ENCODE data around the gene KLF16. TPM values are rescaled to one million over a fixed set of nuclear protein-coding genes. Genes with fewer than 3 reads are reported as not detected.
A peak's percentile ranks its signal among the peaks of the same experiment; 100 is the strongest.

The KLF16 gene
- total RNA-seq, 4 donors from 2014 or later: 1.8 to 6.4 (median 3.4) TPM

- H3K4me3 ChIP-seq (replicated peaks in 1 of 3): peak overlapping the region in 2 of 3 donors; percentile 33 to 39
- TF ChIP-seq CTCF (IDR thresholded peaks at IDR 0.05) (peak in 4 of 6 experiments; percentile 42 to 55 (median 48)), POLR2A (IDR thresholded peaks at IDR 0.05) (peak in 1 of 2 donors; percentile 35)
- no peaks in the 10 kb centered on the region for H3K27me3 ChIP-seq
- H3K4me1 ChIP-seq: peaks cover 14 to 19% of the 10 kb centered on the region in 2 donors
- no peaks in the 10 kb centered on the region for H3K9me3 ChIP-seq
- H3K36me3 ChIP-seq: peaks cover 24 to 29% of the 10 kb centered on the region in 2 donors
- DNase-seq: peak; percentile 93 to 96
- 1% methylated on average over 44 to 46 of the region's 47 CpGs for WGBS, 2 donors
- intact Hi-C loops (cut with DNase I): loop anchor here (10.0 kb wide), 1 partner anchor 258 kb away; no protein-coding TSS in a partner anchor
- peak overlapping the region in 2 of 3 donors; percentile 51 to 52 for H3K27ac ChIP-seq
Observed at GRCh38 chr19:1812426-1813191, 50.8 kb downstream of the KLF16 start.

GRCh38 chr19:1811942-1812425 is 51.4 kb downstream of the KLF16 start, which contains the start of gene ATP8B3:
Gene ATP8B3 (minus strand): TSS chr19:1812276. CDS start chr19:1811736, 540 bp downstream.
- no peaks in the 10 kb centered on the region for H3K27me3 ChIP-seq
- 5% methylated on average over 4 of the region's 48 CpGs; no CpG with 5 or more reads in 1 of the 2 donors for WGBS, 2 donors
- TF ChIP-seq CTCF (IDR thresholded peaks at IDR 0.05): no peak
- TF ChIP-seq POLR2A (IDR thresholded peaks at IDR 0.05): no peak
- intact Hi-C loops (cut with DNase I): loop anchor here (10.0 kb wide), 1 partner anchor 257 kb away; no protein-coding TSS in a partner anchor
- H3K4me1 ChIP-seq: peaks cover 14 to 20% of the 10 kb centered on the region in 2 donors
- no peaks in the 10 kb centered on the region for H3K9me3 ChIP-seq
- peak within 1 kb of the TSS in 2 of 3 donors; percentile 51 to 52 for H3K27ac ChIP-seq
- peak in 1 of 2 donors; percentile 14 for DNase-seq
- H3K4me3 ChIP-seq (replicated peaks in 1 of 3): peak within 1 kb of the TSS in 2 of 3 donors; percentile 33 to 39
- H3K36me3 ChIP-seq: peaks cover 18 to 23% of the 10 kb centered on the region in 2 donors

GRCh38 chr19:1811472-1811894 is 51.9 kb downstream of the KLF16 start:
- peak; percentile 77 to 78 for DNase-seq
- Histone ChIP-seq H3K9me3 (no peaks in the 10 kb centered on the region), H3K27ac (peak overlapping the region in 2 of 3 donors; percentile 51 to 52), H3K4me1 (peaks cover 14 to 20% of the 10 kb centered on the region in 2 donors), H3K27me3 (no peaks in the 10 kb centered on the region), H3K36me3 (peaks cover 13 to 18% of the 10 kb centered on the region in 2 donors), H3K4me3 (replicated peaks in 1 of 3) (peak overlapping the region in 1 of 3 donors; percentile 39)
- WGBS, 2 donors: 21 to 28% methylated on average over 11 to 13 of the region's 13 CpGs
- intact Hi-C loops (cut with DNase I): loop anchor here (10.0 kb wide), 1 partner anchor 257 kb away; no protein-coding TSS in a partner anchor
- TF ChIP-seq CTCF (IDR thresholded peaks at IDR 0.05): no peak
- TF ChIP-seq POLR2A (IDR thresholded peaks at IDR 0.05): no peak

GRCh38 chr19:1810439-1811160 is 52.8 kb downstream of the KLF16 start:
- peaks cover 14 to 20% of the 10 kb centered on the region in 2 donors for H3K4me1 ChIP-seq
- no peak overlapping the region for H3K4me3 ChIP-seq (replicated peaks in 1 of 3)
- no peaks in the 10 kb centered on the region for H3K27me3 ChIP-seq
- intact Hi-C loops (cut with DNase I): loop anchor here (10.0 kb wide), 1 partner anchor 256 kb away; no protein-coding TSS in a partner anchor
- TF ChIP-seq POLR2A (IDR thresholded peaks at IDR 0.05): no peak
- no peak for TF ChIP-seq CTCF (IDR thresholded peaks at IDR 0.05)
- H3K9me3 ChIP-seq: no peaks in the 10 kb centered on the region
- WGBS, 2 donors: 92 to 94% methylated on average over 14 to 17 of the region's 19 CpGs
- H3K27ac ChIP-seq: no peak overlapping the region
- H3K36me3 ChIP-seq: peaks cover 4 to 9% of the 10 kb centered on the region in 2 donors
- DNase-seq: no peak

Data from thyroid gland (tissue), 4 donors.